HL-60 (cell line): Measurements from ENCODE around the gene SMIM13.

Source experiments
- POLR2AphosphoS5 ChIP-seq: IDR thresholded peaks from 2 replicates; pipeline ENCODE4 v1.6.1; 2012; ENCODE audit warnings: low read depth
- TF ChIP-seq, protein P1 (sequence below): IDR thresholded peaks from one replicate; pipeline ENCODE4 v1.5.1; 2011; ENCODE audit warnings: low read length, control low read depth, inconsistent platforms; ENCODE audit not compliant: insufficient read depth

DNA sequence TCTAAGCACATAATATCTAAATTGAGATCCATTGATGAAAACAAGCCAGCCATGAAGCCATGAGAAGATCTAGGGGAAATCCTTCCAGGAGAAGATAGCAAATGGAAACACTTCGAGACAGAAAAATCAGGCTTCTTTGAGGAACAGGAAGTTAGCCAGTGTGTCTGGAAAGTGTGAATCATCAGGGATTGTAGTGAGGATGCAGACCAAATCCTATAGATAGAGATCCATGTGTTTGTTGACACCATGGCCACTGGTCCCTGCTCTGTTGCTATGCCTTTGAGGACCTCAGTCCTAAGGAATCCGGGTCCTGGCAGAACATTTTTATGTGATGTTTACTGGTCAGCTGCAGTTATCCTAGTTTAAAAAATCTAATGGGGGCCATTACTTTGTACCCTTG lies 42.9 kb upstream of the SMIM13 start:
- TF ChIP-seq, protein P1, sequence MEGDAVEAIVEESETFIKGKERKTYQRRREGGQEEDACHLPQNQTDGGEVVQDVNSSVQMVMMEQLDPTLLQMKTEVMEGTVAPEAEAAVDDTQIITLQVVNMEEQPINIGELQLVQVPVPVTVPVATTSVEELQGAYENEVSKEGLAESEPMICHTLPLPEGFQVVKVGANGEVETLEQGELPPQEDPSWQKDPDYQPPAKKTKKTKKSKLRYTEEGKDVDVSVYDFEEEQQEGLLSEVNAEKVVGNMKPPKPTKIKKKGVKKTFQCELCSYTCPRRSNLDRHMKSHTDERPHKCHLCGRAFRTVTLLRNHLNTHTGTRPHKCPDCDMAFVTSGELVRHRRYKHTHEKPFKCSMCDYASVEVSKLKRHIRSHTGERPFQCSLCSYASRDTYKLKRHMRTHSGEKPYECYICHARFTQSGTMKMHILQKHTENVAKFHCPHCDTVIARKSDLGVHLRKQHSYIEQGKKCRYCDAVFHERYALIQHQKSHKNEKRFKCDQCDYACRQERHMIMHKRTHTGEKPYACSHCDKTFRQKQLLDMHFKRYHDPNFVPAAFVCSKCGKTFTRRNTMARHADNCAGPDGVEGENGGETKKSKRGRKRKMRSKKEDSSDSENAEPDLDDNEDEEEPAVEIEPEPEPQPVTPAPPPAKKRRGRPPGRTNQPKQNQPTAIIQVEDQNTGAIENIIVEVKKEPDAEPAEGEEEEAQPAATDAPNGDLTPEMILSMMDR, result no peak
- no peak for TF ChIP-seq POLR2AphosphoS5
